ENCODE results near the gene TTLL11. TPM values are rescaled to one million over a fixed set of nuclear protein-coding genes. Genes with fewer than 3 reads are reported as not detected.
A peak's percentile ranks its signal among the peaks of the same experiment; 100 is the strongest.

Gene TTLL11
- total RNA-seq, 1 donor: 6.2 TPM

DNA sequence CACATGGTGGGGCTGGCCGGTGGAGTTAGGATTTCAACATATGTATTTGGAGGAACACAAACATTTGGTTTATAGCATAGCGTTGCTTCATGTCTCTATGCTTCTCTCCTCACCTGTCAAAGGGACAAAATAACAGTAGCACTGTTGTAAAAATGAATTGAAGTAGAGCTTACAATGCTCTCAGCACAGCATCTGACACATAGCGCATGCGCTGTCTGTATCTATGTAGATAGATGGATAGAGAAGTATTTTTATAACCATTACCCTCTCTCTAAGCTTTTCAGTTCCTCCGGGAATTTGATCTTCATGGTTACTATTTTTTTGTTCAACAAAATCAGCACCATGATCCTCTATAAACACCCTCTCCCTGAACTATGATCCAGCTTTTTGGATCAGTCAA is 166.0 kb downstream of the TTLL11 start:
- Histone ChIP-seq H3K9me3 (ENCODE audit: low read depth, low read length) (no peaks in the 10 kb centered on the region), H4K20me1 (ENCODE audit: insufficient read depth, low read length) (no peaks in the 10 kb centered on the region), H3K4me2 (ENCODE audit: insufficient read depth, low read length) (no peak overlapping the region), H2AFZ (ENCODE audit: low read length) (no peak overlapping the region), H3K27ac (ENCODE audit: low read depth, low read length) (no peak overlapping the region), H3K4me1 (ENCODE audit: insufficient read depth, low read length) (no peaks in the 10 kb centered on the region), H3K27me3 (ENCODE audit: insufficient read depth, low read length) (no peaks in the 10 kb centered on the region), H3K79me2 (ENCODE audit: insufficient read depth, low read length) (no peaks in the 10 kb centered on the region), H3K36me3 (ENCODE audit: insufficient read depth, low read length) (no peaks in the 10 kb centered on the region), H3K4me3 (ENCODE audit: insufficient read depth, low read length) (no peak overlapping the region)
- TF ChIP-seq, protein P1, sequence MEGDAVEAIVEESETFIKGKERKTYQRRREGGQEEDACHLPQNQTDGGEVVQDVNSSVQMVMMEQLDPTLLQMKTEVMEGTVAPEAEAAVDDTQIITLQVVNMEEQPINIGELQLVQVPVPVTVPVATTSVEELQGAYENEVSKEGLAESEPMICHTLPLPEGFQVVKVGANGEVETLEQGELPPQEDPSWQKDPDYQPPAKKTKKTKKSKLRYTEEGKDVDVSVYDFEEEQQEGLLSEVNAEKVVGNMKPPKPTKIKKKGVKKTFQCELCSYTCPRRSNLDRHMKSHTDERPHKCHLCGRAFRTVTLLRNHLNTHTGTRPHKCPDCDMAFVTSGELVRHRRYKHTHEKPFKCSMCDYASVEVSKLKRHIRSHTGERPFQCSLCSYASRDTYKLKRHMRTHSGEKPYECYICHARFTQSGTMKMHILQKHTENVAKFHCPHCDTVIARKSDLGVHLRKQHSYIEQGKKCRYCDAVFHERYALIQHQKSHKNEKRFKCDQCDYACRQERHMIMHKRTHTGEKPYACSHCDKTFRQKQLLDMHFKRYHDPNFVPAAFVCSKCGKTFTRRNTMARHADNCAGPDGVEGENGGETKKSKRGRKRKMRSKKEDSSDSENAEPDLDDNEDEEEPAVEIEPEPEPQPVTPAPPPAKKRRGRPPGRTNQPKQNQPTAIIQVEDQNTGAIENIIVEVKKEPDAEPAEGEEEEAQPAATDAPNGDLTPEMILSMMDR (IDR thresholded peaks at IDR 0.05; ENCODE audit: extremely low read depth, low read depth, low read length): no peak
- no peak for DNase-seq (ENCODE audit: insufficient read length, low spot score, missing footprints)

DNA sequence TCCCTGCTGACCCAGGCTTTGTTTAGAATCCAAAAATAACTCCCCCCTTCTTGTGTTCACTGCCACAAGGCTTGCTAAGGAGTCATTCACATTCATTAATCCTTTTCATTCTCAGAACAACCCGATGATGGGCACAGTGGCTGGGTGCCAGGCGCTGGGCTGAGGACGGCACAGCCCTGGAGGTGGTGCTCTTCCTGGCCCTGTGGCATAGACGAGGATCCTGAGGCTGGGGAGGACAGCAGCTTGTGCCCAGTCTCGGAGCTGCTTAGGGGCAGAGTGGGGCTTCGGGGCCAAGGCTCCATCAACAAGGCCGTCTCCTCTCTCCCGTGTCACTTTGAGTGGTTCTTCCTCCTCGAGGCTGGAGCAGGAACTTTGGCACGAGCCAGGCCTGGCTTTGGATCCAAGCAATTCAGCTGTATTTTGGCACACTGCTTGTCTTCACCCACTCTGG is 166.7 kb downstream of the TTLL11 start:
- no peaks in the 10 kb centered on the region for H3K4me1 ChIP-seq (ENCODE audit: insufficient read depth, low read length)
- no peak overlapping the region for H3K4me3 ChIP-seq (ENCODE audit: insufficient read depth, low read length)
- no peaks in the 10 kb centered on the region for H3K79me2 ChIP-seq (ENCODE audit: insufficient read depth, low read length)
- H3K27ac ChIP-seq (ENCODE audit: low read depth, low read length): no peak overlapping the region
- DNase-seq (ENCODE audit: insufficient read length, low spot score, missing footprints): no peak
- H3K27me3 ChIP-seq (ENCODE audit: insufficient read depth, low read length): no peaks in the 10 kb centered on the region
- H3K36me3 ChIP-seq (ENCODE audit: insufficient read depth, low read length): no peaks in the 10 kb centered on the region
- H3K4me2 ChIP-seq (ENCODE audit: insufficient read depth, low read length): no peak overlapping the region
- TF ChIP-seq, protein P1 (IDR thresholded peaks at IDR 0.05; ENCODE audit: extremely low read depth, low read depth, low read length): no peak
- peak overlapping the region; percentile 37 for H2AFZ ChIP-seq (ENCODE audit: low read length)
- no peaks in the 10 kb centered on the region for H3K9me3 ChIP-seq (ENCODE audit: low read depth, low read length)
- no peaks in the 10 kb centered on the region for H4K20me1 ChIP-seq (ENCODE audit: insufficient read depth, low read length)

DNA sequence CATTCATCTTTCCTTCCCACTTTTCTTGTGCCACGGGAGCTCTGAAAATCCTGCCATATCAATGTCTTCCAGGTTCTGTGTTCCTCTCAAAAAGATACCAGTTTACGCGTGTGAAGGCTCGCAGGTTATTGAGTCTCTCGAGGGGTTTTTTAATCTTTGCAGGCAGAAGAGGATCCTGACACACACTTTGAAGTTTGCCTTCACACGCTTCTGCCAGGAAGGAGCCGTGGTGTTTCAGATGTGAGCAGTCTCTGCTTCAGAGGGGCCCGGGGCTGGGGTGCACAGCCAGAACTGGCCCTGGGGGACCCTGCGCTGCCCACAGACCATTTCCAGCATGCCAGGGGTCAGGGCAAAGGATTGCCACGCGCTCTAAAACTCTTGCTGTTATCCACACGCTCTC is 167.2 kb downstream of the TTLL11 start:
- Histone ChIP-seq H3K4me1 (ENCODE audit: insufficient read depth, low read length) (no peaks in the 10 kb centered on the region), H4K20me1 (ENCODE audit: insufficient read depth, low read length) (no peaks in the 10 kb centered on the region), H3K36me3 (ENCODE audit: insufficient read depth, low read length) (no peaks in the 10 kb centered on the region), H3K27ac (ENCODE audit: low read depth, low read length) (no peak overlapping the region), H3K27me3 (ENCODE audit: insufficient read depth, low read length) (no peaks in the 10 kb centered on the region), H3K4me2 (ENCODE audit: insufficient read depth, low read length) (no peak overlapping the region), H3K79me2 (ENCODE audit: insufficient read depth, low read length) (no peaks in the 10 kb centered on the region), H3K9me3 (ENCODE audit: low read depth, low read length) (no peaks in the 10 kb centered on the region), H2AFZ (ENCODE audit: low read length) (no peak overlapping the region), H3K4me3 (ENCODE audit: insufficient read depth, low read length) (no peak overlapping the region)
- TF ChIP-seq, protein P1 (IDR thresholded peaks at IDR 0.05; ENCODE audit: extremely low read depth, low read depth, low read length): no peak
- no peak for DNase-seq (ENCODE audit: insufficient read length, low spot score, missing footprints)

DNA sequence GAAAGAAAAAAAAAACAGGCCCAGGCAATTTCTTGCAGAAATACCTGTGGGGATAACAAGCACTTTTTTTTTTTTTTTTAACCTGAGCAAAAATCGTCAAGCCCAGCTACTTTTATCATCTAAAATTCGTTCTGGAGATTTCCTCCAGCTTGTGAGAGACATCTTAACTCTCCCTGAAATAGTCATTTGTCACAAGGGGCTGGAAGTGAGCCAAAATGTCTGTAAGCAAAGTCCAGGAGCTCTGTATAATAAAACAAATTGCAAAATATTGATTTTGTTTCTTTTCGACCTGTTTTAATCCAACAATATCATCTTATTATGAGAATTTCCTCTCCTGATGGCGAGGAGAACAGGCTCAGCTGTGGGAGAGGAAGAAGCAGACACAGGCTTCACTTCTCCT is 168.4 kb downstream of the TTLL11 start:
- no peaks in the 10 kb centered on the region for H4K20me1 ChIP-seq (ENCODE audit: insufficient read depth, low read length)
- TF ChIP-seq, protein P1 (IDR thresholded peaks at IDR 0.05; ENCODE audit: extremely low read depth, low read depth, low read length): no peak
- no peak overlapping the region for H2AFZ ChIP-seq (ENCODE audit: low read length)
- H3K4me1 ChIP-seq (ENCODE audit: insufficient read depth, low read length): no peaks in the 10 kb centered on the region
- H3K27ac ChIP-seq (ENCODE audit: low read depth, low read length): no peak overlapping the region
- no peak overlapping the region for H3K4me3 ChIP-seq (ENCODE audit: insufficient read depth, low read length)
- H3K79me2 ChIP-seq (ENCODE audit: insufficient read depth, low read length): no peaks in the 10 kb centered on the region
- no peaks in the 10 kb centered on the region for H3K36me3 ChIP-seq (ENCODE audit: insufficient read depth, low read length)
- no peaks in the 10 kb centered on the region for H3K27me3 ChIP-seq (ENCODE audit: insufficient read depth, low read length)
- no peak for DNase-seq (ENCODE audit: insufficient read length, low spot score, missing footprints)
- no peak overlapping the region for H3K4me2 ChIP-seq (ENCODE audit: insufficient read depth, low read length)
- H3K9me3 ChIP-seq (ENCODE audit: low read depth, low read length): no peaks in the 10 kb centered on the region
